Activated CD4-positive, alpha-beta T cell treated with anti-CD3 and anti-CD28 coated beads for 4 hours (primary cell): ENCODE data around the gene DSCAML1.
A peak's percentile ranks its signal among the peaks of the same experiment; 100 is the strongest.

ENCODE experiments used
- DNase-seq, 2 donors: peaks; one replicate each; pipeline ENCODE4 v3.0.0-alpha.2; 2020

The DSCAML1 gene

GRCh38 chr11:117831661-117832415, 34.8 kb upstream of the DSCAML1 start:
- DNase-seq: no peak

- DNase-seq: no peak
Observed at GRCh38 chr11:117830674-117831351, 33.8 kb upstream of the DSCAML1 start.

- DNase-seq: no peak
Observed at GRCh38 chr11:117830072-117830471, 33.1 kb upstream of the DSCAML1 start.

- DNase-seq: no peak
Observed at GRCh38 chr11:117829369-117829725, 32.3 kb upstream of the DSCAML1 start.

GRCh38 chr11:117828611-117829368, 31.8 kb upstream of the DSCAML1 start:
- DNase-seq: peak; percentile 88 to 89

- DNase-seq: no peak
Observed at GRCh38 chr11:117827521-117828511, 30.8 kb upstream of the DSCAML1 start.

GRCh38 chr11:117826832-117827231, 29.8 kb upstream of the DSCAML1 start:
- DNase-seq: no peak

- DNase-seq: no peak
Observed at GRCh38 chr11:117826190-117826570, 29.2 kb upstream of the DSCAML1 start.

- DNase-seq: no peak
Observed at GRCh38 chr11:117825538-117826189, 28.6 kb upstream of the DSCAML1 start.

GRCh38 chr11:117824571-117825537, 27.8 kb upstream of the DSCAML1 start, which contains the start of gene FXYD2:
Gene FXYD2 (minus strand): TSS chr11:117824744. CDS start chr11:117824678, 66 bp downstream.
- no peak for DNase-seq

- DNase-seq: no peak
Observed at GRCh38 chr11:117823946-117824420, 27.0 kb upstream of the DSCAML1 start.

GRCh38 chr11:117823294-117823945, 26.4 kb upstream of the DSCAML1 start:
- peak; percentile 38 to 54 for DNase-seq

GRCh38 chr11:117822074-117823033, 25.3 kb upstream of the DSCAML1 start:
- DNase-seq: peak; percentile 47 to 58

- no peak for DNase-seq
Observed at GRCh38 chr11:117821431-117821830, 24.4 kb upstream of the DSCAML1 start.

- DNase-seq: no peak
Observed at GRCh38 chr11:117820516-117820915, 23.5 kb upstream of the DSCAML1 start.

GRCh38 chr11:117820071-117820470, 23.1 kb upstream of the DSCAML1 start:
- no peak for DNase-seq

GRCh38 chr11:117819096-117820040, 22.4 kb upstream of the DSCAML1 start:
- DNase-seq: no peak
